NT2/D1 (cell line): ENCODE data around the gene EIF3K.

Experiments used
- DNase-seq: peaks from one replicate; pipeline ENCODE4 v3.0.0-alpha.2; 2011; ENCODE audit warnings: low read depth, low spot score
- H3K27me3 ChIP-seq: 2 replicates; pipeline ENCODE4 v1.6.0; 2011; ENCODE audit warnings: mild to moderate bottlenecking; ENCODE audit not compliant: insufficient read length, insufficient read depth
- H3K36me3 ChIP-seq: 2 replicates; pipeline ENCODE4 v1.6.1; 2011; ENCODE audit warnings: mild to moderate bottlenecking, low read length, mixed read lengths; ENCODE audit not compliant: insufficient read depth, insufficient read length
- H3K4me1 ChIP-seq: 2 replicates; pipeline ENCODE4 v1.5.1; 2011; ENCODE audit not compliant: insufficient read depth, insufficient read length
- H3K4me3 ChIP-seq: 2 replicates; pipeline ENCODE4 v1.5.1; 2011; ENCODE audit warnings: low read depth; ENCODE audit not compliant: insufficient read length
- H3K9ac ChIP-seq: 2 replicates; pipeline ENCODE4 v1.6.0; 2011; ENCODE audit warnings: low read depth; ENCODE audit not compliant: insufficient read length
- H3K9me3 ChIP-seq: 2 replicates; pipeline ENCODE4 v1.5.1; 2011; ENCODE audit warnings: mild to moderate bottlenecking, low read length; ENCODE audit not compliant: insufficient read depth
- SUZ12 ChIP-seq: IDR thresholded peaks from 2 replicates; pipeline ENCODE4 v1.6.1; 2011; ENCODE audit not compliant: insufficient read length, insufficient read depth; ENCODE audit errors: extremely low read depth
- YY1 ChIP-seq: IDR thresholded peaks from 2 replicates; pipeline ENCODE4 v1.6.1; 2011; ENCODE audit not compliant: insufficient read length, insufficient read depth
- ZNF274 ChIP-seq: IDR thresholded peaks from 2 replicates; pipeline ENCODE4 v1.6.1; 2011; ENCODE audit warnings: mild to moderate bottlenecking, low read depth, low read length

EIF3K gene

GRCh38 chr19:38654628-38655055, 35.7 kb downstream of the EIF3K start:
- H3K27me3 ChIP-seq, result no peaks in the 10 kb centered on the region
- DNase-seq, result no peak
- peaks cover 34% of the 10 kb centered on the region for H3K36me3 ChIP-seq
- no peak overlapping the region for H3K9ac ChIP-seq
- peaks cover 11% of the 10 kb centered on the region for H3K4me1 ChIP-seq
- no peak overlapping the region for H3K4me3 ChIP-seq
- H3K9me3 ChIP-seq, result no peaks in the 10 kb centered on the region
- no peak for TF ChIP-seq ZNF274
- no peak for TF ChIP-seq YY1
- TF ChIP-seq SUZ12, result no peak

GRCh38 chr19:38655148-38655824, 36.3 kb downstream of the EIF3K start:
- H3K27me3 ChIP-seq, result no peaks in the 10 kb centered on the region
- no peak overlapping the region for H3K9ac ChIP-seq
- DNase-seq, result no peak
- no peak overlapping the region for H3K4me3 ChIP-seq
- no peak for TF ChIP-seq SUZ12
- no peak for TF ChIP-seq ZNF274
- no peak for TF ChIP-seq YY1
- H3K36me3 ChIP-seq, result peaks cover 32% of the 10 kb centered on the region
- no peaks in the 10 kb centered on the region for H3K9me3 ChIP-seq
- H3K4me1 ChIP-seq, result peaks cover 5% of the 10 kb centered on the region

- Histone ChIP-seq H3K4me3 (no peak overlapping the region), H3K4me1 (peaks cover 4% of the 10 kb centered on the region)
- DNase-seq, result no peak
Measured at GRCh38 chr19:38656171-38656981, 37.4 kb downstream of the EIF3K start.

DNA sequence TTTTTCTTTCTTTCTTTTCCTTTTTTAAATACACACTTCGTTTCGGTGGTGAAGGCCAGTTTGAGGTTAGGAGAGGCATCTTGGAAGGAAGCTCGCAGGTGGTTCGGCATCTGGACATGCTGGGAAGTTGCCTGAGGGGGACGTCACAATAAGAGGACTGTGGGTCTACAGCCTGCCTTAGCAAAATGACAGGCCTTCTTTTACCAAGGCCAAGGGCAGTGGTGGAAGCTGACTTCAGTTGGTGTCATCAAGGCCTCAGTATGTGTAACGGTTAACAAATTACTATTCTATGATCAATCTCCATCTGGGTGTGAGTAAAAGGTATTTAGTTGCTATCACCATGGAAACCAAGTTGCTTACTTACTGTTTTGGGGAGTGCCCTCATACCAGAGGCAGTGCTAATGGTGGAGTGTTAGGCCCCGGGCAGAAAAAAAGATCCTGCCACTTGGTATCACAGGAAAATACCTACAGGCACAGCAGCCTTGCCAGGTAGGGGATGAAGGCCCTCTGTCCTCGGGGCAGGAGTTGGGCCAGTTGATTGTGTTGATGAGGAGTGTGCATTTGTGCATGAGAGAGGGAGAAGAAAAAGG, 38.7 kb downstream of the EIF3K start:
- TF ChIP-seq ZNF274 (no peak), YY1 (no peak), SUZ12 (no peak)
- Histone ChIP-seq H3K27me3 (no peaks in the 10 kb centered on the region), H3K4me1 (peaks cover 4% of the 10 kb centered on the region), H3K9ac (no peak overlapping the region), H3K9me3 (no peaks in the 10 kb centered on the region), H3K4me3 (no peak overlapping the region), H3K36me3 (peaks cover 42% of the 10 kb centered on the region)
- no peak for DNase-seq

More at GRCh38 chr19:38656171-38656981, 37.4 kb downstream of the EIF3K start:
- Histone ChIP-seq H3K36me3 (peaks cover 40% of the 10 kb centered on the region), H3K9me3 (no peaks in the 10 kb centered on the region), H3K27me3 (no peaks in the 10 kb centered on the region), H3K9ac (no peak overlapping the region)
- no peak for TF ChIP-seq YY1

DNA sequence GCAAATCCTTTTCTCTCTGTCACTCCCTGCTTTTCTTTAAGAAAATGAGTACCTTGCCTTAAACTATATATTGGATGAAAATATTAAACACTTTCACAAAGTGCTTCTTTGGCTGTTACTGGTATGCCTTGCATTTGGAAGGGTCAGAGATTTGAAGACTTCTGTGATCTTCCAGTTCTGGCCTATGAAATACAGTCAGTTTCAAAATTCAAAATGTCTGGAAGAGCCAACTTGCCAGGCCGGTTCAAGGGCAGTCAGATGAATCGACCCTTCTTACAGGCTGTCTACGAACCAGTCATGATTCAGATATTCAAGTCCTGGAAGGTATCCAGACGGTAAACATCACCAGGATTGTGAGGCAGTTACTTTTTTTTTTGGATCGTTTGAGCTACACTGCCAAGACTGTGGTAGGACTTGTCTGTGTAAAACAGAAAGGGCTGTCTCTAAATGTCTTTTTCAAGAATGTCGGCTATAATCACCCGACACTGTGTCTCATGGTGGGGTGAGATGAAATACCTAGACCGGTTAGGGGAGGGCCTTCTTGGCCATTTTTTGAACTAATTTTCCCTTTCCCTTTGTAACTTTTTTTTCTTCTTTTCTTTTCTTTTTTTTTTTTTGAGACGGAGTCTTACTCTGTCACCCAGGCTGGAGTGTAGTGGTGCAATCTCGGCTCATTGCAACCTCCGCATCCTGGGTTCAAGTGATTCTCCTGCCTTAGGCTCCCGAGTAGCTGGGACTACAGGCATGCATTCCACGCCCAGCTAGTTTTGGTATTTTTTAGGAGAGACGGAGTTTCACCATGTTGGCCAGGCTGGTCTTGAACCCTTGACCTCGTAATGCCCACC, 39.7 kb downstream of the EIF3K start:
- H3K4me3 ChIP-seq, result no peak overlapping the region
- no peaks in the 10 kb centered on the region for H3K9me3 ChIP-seq
- TF ChIP-seq SUZ12 (no peak), YY1 (no peak), ZNF274 (no peak)
- H3K36me3 ChIP-seq, result peaks cover 50% of the 10 kb centered on the region
- H3K27me3 ChIP-seq, result no peaks in the 10 kb centered on the region
- H3K4me1 ChIP-seq, result peaks cover 9% of the 10 kb centered on the region
- DNase-seq, result no peak
- no peak overlapping the region for H3K9ac ChIP-seq

DNA sequence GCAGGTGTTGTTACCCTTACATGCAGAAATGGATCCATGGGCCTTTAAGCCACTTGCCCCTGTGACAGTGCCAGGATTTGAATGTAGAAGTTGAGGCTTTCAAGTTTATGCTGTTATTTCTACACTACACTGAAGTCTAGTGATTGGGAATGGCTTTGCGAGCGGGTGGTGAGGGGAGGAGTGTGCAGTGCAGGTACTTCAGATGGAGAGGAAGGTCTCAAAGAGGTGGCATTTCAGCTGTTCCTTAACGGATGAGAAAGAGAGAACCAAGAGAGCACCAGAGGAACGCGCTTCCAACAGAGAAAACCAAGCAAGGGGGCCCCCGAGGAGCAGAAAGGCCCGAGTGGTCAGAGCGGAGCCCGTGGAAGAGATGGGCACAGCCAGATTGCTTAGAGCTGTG, 41.7 kb downstream of the EIF3K start:
- Histone ChIP-seq H3K4me1 (peaks cover 21% of the 10 kb centered on the region), H3K27me3 (no peaks in the 10 kb centered on the region), H3K9ac (no peak overlapping the region), H3K4me3 (no peak overlapping the region), H3K9me3 (no peaks in the 10 kb centered on the region), H3K36me3 (peaks cover 43% of the 10 kb centered on the region)
- TF ChIP-seq ZNF274, result no peak
- TF ChIP-seq SUZ12, result no peak
- TF ChIP-seq YY1, result no peak
- no peak for DNase-seq
